ENCODE results near the gene CMSS1.

The CMSS1 gene

DNA sequence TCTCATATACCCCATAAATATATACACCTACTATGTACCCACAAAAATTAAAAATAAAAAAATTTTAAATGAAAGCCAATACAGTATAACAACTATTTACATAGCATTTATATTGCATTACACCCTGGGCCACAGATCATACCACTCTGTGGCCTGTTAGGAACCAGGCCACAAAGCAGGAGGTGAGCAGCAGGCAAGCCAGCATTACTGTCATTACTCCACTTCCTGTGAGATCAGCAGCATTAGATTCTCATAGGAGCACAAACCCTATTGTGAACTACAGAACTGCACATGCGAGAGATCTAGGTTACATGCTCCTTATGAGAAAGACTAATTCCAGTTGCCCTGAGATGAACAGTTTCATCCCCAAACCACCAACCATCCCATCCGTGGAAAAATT is 279.2 kb downstream of the CMSS1 start:
- Mint-ChIP-seq H3K4me1 (peaks cover 21% of the 10 kb centered on the region), H3K36me3 (ENCODE audit: low read depth) (no peaks in the 10 kb centered on the region), H3K4me3 (no peak overlapping the region), H3K27ac (peak overlapping the region in 1 of 3 experiments; percentile 90), H3K9me3 (no peaks in the 10 kb centered on the region), H3K27me3 (ENCODE audit: low read depth) (no peaks in the 10 kb centered on the region)
- TF ChIP-seq, protein P1, sequence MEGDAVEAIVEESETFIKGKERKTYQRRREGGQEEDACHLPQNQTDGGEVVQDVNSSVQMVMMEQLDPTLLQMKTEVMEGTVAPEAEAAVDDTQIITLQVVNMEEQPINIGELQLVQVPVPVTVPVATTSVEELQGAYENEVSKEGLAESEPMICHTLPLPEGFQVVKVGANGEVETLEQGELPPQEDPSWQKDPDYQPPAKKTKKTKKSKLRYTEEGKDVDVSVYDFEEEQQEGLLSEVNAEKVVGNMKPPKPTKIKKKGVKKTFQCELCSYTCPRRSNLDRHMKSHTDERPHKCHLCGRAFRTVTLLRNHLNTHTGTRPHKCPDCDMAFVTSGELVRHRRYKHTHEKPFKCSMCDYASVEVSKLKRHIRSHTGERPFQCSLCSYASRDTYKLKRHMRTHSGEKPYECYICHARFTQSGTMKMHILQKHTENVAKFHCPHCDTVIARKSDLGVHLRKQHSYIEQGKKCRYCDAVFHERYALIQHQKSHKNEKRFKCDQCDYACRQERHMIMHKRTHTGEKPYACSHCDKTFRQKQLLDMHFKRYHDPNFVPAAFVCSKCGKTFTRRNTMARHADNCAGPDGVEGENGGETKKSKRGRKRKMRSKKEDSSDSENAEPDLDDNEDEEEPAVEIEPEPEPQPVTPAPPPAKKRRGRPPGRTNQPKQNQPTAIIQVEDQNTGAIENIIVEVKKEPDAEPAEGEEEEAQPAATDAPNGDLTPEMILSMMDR (IDR thresholded peaks at IDR 0.05; ENCODE audit: unreplicated experiment in 3 of 3) = no peak

DNA sequence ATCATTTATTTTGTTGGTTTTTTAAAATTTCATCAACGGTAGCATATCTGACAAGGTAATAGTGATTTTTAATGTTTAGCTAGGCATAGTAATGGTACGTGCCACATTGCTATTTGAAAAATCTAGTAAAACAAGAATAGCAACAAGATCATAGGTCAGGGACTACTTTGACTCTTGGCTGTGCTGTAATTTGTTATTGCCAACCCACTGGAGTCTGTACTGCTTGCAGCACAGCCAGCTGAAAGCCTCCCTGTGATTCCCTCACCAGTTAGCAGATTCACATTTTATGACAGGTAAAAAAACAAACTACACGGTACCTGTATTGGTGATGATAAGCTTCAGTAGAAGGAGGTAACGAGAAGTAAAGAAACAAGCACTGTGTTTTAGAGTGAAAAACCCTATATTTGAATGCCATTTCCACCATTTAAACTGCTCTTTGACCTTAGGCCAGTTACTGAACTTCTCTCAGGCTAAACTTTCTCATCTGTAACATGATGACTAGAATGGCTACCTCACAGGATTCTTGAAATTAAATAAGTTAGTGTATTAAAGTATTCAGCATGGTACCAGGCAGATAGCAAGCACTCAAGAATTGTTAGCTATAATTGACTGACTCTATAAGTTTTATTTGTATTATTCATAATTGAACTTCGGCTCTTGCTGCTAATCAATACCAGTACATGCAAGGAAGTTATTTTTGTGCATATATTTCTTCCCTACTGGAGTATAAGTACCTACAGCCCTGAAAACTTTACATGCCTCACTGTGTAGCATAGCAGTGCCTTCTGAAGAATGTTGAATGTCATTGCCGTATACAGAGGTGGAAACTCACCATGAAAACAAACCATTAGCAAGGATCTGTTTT is 280.5 kb downstream of the CMSS1 start:
- TF ChIP-seq, protein P1 (IDR thresholded peaks at IDR 0.05; ENCODE audit: unreplicated experiment in 3 of 3) = no peak
- Mint-ChIP-seq H3K4me1 (peaks cover 26% of the 10 kb centered on the region), H3K4me3 (no peak overlapping the region), H3K36me3 (ENCODE audit: low read depth) (no peaks in the 10 kb centered on the region), H3K27ac (peak overlapping the region; percentile 26 to 90 (median 78)), H3K9me3 (no peaks in the 10 kb centered on the region), H3K27me3 (ENCODE audit: low read depth) (no peaks in the 10 kb centered on the region)

DNA sequence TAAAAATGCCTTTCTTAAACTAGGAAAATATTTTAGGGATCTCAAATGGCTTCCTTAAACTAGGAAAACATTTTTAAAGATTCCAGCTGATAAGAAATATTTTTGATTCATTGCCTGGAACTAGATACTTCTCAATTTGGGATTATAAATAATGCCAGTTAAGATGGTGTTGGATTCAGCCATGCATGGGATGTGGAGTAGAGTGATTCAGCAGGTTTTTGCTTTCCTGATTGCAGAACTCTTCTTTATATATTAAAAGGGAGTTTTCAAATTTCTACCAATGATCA is 281.1 kb downstream of the CMSS1 start:
- no peaks in the 10 kb centered on the region for H3K36me3 Mint-ChIP-seq (ENCODE audit: low read depth)
- H3K9me3 Mint-ChIP-seq = no peaks in the 10 kb centered on the region
- peak overlapping the region; percentile 26 to 90 (median 78) for H3K27ac Mint-ChIP-seq
- H3K27me3 Mint-ChIP-seq (ENCODE audit: low read depth) = no peaks in the 10 kb centered on the region
- TF ChIP-seq, protein P1 (IDR thresholded peaks at IDR 0.05; ENCODE audit: unreplicated experiment in 3 of 3) = no peak
- H3K4me3 Mint-ChIP-seq = no peak overlapping the region
- H3K4me1 Mint-ChIP-seq = peaks cover 29% of the 10 kb centered on the region

DNA sequence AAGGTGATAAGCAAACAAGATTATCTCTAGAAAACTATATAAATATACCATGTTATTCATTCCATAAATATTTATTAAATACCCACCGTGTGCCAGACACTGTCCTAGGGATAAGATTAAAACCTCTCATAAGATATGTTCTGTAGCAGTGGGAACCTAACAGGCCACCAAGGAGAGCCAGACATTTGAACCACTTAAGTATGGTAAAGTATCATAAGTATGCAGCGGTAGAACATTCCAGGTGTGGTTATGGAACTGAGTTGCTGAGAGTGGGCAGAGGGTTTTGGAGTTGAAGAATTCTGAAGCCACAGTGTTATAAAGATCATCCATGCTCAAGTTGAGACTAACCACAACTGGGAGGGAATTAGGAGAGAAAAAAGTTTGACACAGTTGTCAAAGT is 282.0 kb downstream of the CMSS1 start:
- Mint-ChIP-seq H3K4me1 (peaks cover 30% of the 10 kb centered on the region), H3K4me3 (no peak overlapping the region), H3K27me3 (ENCODE audit: low read depth) (no peaks in the 10 kb centered on the region), H3K36me3 (ENCODE audit: low read depth) (no peaks in the 10 kb centered on the region), H3K27ac (peak overlapping the region in 1 of 3 experiments; percentile 64), H3K9me3 (no peaks in the 10 kb centered on the region)
- TF ChIP-seq, protein P1 (IDR thresholded peaks at IDR 0.05; ENCODE audit: unreplicated experiment in 3 of 3) = no peak

DNA sequence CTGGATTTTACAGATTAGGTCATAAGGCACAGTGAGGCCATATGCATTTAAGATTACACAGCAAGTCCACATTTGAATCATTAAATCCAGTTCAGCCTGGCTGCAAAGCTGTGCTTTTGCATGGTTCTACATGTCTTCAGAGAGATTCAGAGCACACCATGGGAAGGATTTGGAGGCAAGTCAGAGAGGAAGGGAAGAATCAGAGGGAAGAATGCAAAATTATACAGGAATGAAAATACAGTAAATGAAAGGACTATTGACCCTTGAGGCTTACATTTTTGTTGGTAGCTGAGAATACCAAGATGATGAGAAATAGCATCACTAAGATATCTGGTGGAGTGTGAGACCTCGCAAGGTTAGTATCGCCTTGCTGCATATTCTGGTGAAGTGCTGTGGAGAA is 282.8 kb downstream of the CMSS1 start:
- H3K27ac Mint-ChIP-seq = peak overlapping the region in 1 of 3 experiments; percentile 28
- H3K36me3 Mint-ChIP-seq (ENCODE audit: low read depth) = no peaks in the 10 kb centered on the region
- H3K27me3 Mint-ChIP-seq (ENCODE audit: low read depth) = no peaks in the 10 kb centered on the region
- H3K4me3 Mint-ChIP-seq = no peak overlapping the region
- H3K4me1 Mint-ChIP-seq = peaks cover 39% of the 10 kb centered on the region
- TF ChIP-seq, protein P1 (IDR thresholded peaks at IDR 0.05; ENCODE audit: unreplicated experiment in 3 of 3) = no peak
- no peaks in the 10 kb centered on the region for H3K9me3 Mint-ChIP-seq

DNA sequence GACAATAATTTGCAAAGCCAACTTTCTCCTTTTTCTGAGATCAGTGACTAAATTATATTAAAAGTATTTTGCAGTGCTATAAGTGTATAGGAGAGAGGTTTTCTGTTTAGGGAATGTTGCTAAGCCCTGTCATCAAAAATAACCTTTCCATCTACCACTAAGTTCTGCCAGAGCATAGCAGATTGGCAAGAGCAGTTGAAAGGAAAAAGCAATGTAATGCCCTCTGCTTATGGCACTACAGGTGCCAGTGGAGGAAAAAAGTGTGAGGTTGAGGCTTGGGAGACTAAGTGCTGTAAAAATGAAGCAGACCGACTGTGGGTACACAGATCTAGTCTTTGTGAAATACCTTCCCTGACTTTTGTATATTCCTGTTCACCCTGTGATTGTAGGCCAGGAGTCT is 285.1 kb downstream of the CMSS1 start:
- Mint-ChIP-seq H3K27ac (peak overlapping the region; percentile 60 to 85 (median 67)), H3K9me3 (no peaks in the 10 kb centered on the region), H3K27me3 (ENCODE audit: low read depth) (no peaks in the 10 kb centered on the region), H3K4me1 (peaks cover 55% of the 10 kb centered on the region), H3K36me3 (ENCODE audit: low read depth) (no peaks in the 10 kb centered on the region), H3K4me3 (no peak overlapping the region)
- TF ChIP-seq, protein P1 (IDR thresholded peaks at IDR 0.05; ENCODE audit: unreplicated experiment in 3 of 3) = no peak

All from nephron (organoid).